Colon (tissue), 2 donors: Measurements from ENCODE around the gene CDKN2C.
A peak's percentile ranks its signal among the peaks of the same experiment; 100 is the strongest.
"Not testable (repeated sequence)": the region's sequence is repeated elsewhere in the genome, so short reads cannot be mapped to it uniquely, and the experiment has no call there.

ENCODE experiments used
- FAIRE-seq: peaks from 2 replicates; lab custom pipeline; 2012; peaks lifted over from hg19 to GRCh38; lab: Jason Lieb, UNC
- donor health status: control.
- donor health status: control.

The CDKN2C gene

GRCh38 chr1:50980505-50980904, 10.5 kb downstream of the CDKN2C start:
- peak; percentile 41 for FAIRE-seq

- no peak for FAIRE-seq
These were observed 11.7 kb downstream of the CDKN2C start for GRCh38 chr1:50981741-50982140.

- FAIRE-seq, result no peak
These were observed 12.6 kb downstream of the CDKN2C start for GRCh38 chr1:50982611-50983010.

- FAIRE-seq, result no peak
These were observed 13.3 kb downstream of the CDKN2C start for GRCh38 chr1:50983219-50983802.

- FAIRE-seq, result no peak
These were observed 15.0 kb downstream of the CDKN2C start for GRCh38 chr1:50985094-50985493.

GRCh38 chr1:50986653-50987052, 16.6 kb downstream of the CDKN2C start:
- no peak for FAIRE-seq

- no peak for FAIRE-seq
These were observed 19.6 kb downstream of the CDKN2C start for GRCh38 chr1:50989694-50990093.

GRCh38 chr1:50992532-50993318, 22.7 kb downstream of the CDKN2C start:
- no peak for FAIRE-seq

GRCh38 chr1:50993645-50994044, 23.6 kb downstream of the CDKN2C start:
- no peak for FAIRE-seq

- no peak for FAIRE-seq
These were observed 25.0 kb downstream of the CDKN2C start for GRCh38 chr1:50994997-50995396.

GRCh38 chr1:50995651-50996050, 25.6 kb downstream of the CDKN2C start:
- no peak for FAIRE-seq

GRCh38 chr1:50996083-50996482, 26.0 kb downstream of the CDKN2C start:
- FAIRE-seq, result no peak

- FAIRE-seq, result not testable (repeated sequence)
These were observed 29.3 kb downstream of the CDKN2C start for GRCh38 chr1:50999375-50999774.

- no peak for FAIRE-seq
These were observed 30.1 kb downstream of the CDKN2C start for GRCh38 chr1:51000160-51000559.

GRCh38 chr1:51000651-51001050, 30.6 kb downstream of the CDKN2C start:
- no peak for FAIRE-seq

GRCh38 chr1:51002516-51002915, 32.5 kb downstream of the CDKN2C start:
- FAIRE-seq, result no peak

GRCh38 chr1:51005549-51005948, 35.5 kb downstream of the CDKN2C start:
- not testable (repeated sequence) for FAIRE-seq

GRCh38 chr1:51009381-51009780, 39.3 kb downstream of the CDKN2C start:
- no peak for FAIRE-seq

GRCh38 chr1:51014878-51015277, 44.8 kb downstream of the CDKN2C start:
- FAIRE-seq, result no peak

GRCh38 chr1:51019811-51020210, 49.8 kb downstream of the CDKN2C start:
- FAIRE-seq, result peak; percentile 14
